Hepatocyte (in vitro differentiated cells): ENCODE results near the gene OSBPL5. TPM values are rescaled to one million over a fixed set of nuclear protein-coding genes. Genes with fewer than 3 reads are reported as not detected.

Source experiments
- DNase-seq: peaks from one replicate; pipeline ENCODE4 v3.0.0-alpha.2; 2016; ENCODE audit warnings: low spot score
- H2AFZ ChIP-seq: fragments of 200-600 bp; sonication (generic); 2 replicates; pipeline ENCODE4 v1.6.0; 2016; ENCODE audit warnings: antibody characterized with exemption, mild to moderate bottlenecking
- H3K27ac ChIP-seq: fragments of 200-600 bp; sonication (generic); 2 replicates; pipeline ENCODE4 v1.5.1; 2016; ENCODE audit warnings: mild to moderate bottlenecking
- H3K27me3 ChIP-seq: fragments of 200-600 bp; sonication (generic); 2 replicates; pipeline ENCODE4 v1.6.1; 2016
- H3K36me3 ChIP-seq: fragments of 200-600 bp; sonication (generic); replicated peaks from 2 replicates; pipeline ENCODE4 v1.5.1; 2016; ENCODE audit warnings: low read depth; ENCODE audit not compliant: insufficient read depth
- H3K4me1 ChIP-seq: fragments of 200-600 bp; sonication (generic); 2 replicates; pipeline ENCODE4 v1.5.1; 2016; ENCODE audit warnings: mild to moderate bottlenecking, moderate library complexity; ENCODE audit not compliant: insufficient read depth
- H3K4me2 ChIP-seq: fragments of 200-600 bp; sonication (generic); 2 replicates; pipeline ENCODE4 v1.6.0; 2016
- H3K4me3 ChIP-seq: fragments of 200-600 bp; sonication (generic); 2 replicates; pipeline ENCODE4 v1.5.1; 2016; ENCODE audit warnings: mild to moderate bottlenecking
- H3K79me2 ChIP-seq: fragments of 200-600 bp; sonication (generic); 2 replicates; pipeline ENCODE4 v1.6.0; 2017; ENCODE audit warnings: mild to moderate bottlenecking
- H3K9me2 ChIP-seq: fragments of 200-600 bp; sonication (generic); replicated peaks from 2 replicates; pipeline ENCODE4 v1.6.0; 2017; ENCODE audit warnings: mild to moderate bottlenecking; ENCODE audit not compliant: insufficient read depth
- H3K9me3 ChIP-seq: fragments of 200-600 bp; sonication (generic); 2 replicates; pipeline ENCODE4 v1.5.1; 2016; ENCODE audit warnings: low read depth, mild to moderate bottlenecking
- H4K20me1 ChIP-seq: fragments of 200-600 bp; sonication (generic); 2 replicates; pipeline ENCODE4 v1.6.0; 2016; ENCODE audit warnings: mild to moderate bottlenecking; ENCODE audit not compliant: insufficient read depth, poor library complexity, severe bottlenecking
- EZH2 ChIP-seq: fragments of 200-600 bp; sonication (generic); IDR thresholded peaks from 2 replicates; pipeline ENCODE4 v1.6.1; 2016; ENCODE audit warnings: antibody characterized with exemption, mild to moderate bottlenecking, borderline replicate concordance
- EZH2phosphoT487 ChIP-seq: fragments of 200-600 bp; sonication (generic); IDR thresholded peaks from one replicate; pipeline ENCODE4 v1.6.1; 2018; ENCODE audit warnings: antibody characterized with exemption, mild to moderate bottlenecking, low read depth, moderate library complexity; ENCODE audit not compliant: unreplicated experiment, severe bottlenecking
- WGBS: methylation state at CpG from one replicate; pipeline ENCODE4 v1.1.6; 2016; ENCODE audit warnings: low lambda C conversion rate; ENCODE audit errors: missing lambda C conversion rate; 5-methylcytosine and 5-hydroxymethylcytosine counted together
- polyA plus RNA-seq: library from polyadenylated mRNA; unstranded; fragments of >200 nt; fragmentation: Nextera tagmentation; extraction: Ambion mirVana; gene quantifications from 2 replicates; pipeline ENCODE4 v1.2.1, GENCODE V29; 2016
- total RNA-seq: library from RNA; depleted of rRNA; stranded (reverse); fragments of >200 nt; gene quantifications from 2 replicates; pipeline ENCODE4 v1.2.3, GENCODE V29; 2014
- TF ChIP-seq, protein P1 (sequence below): fragments of 200-600 bp; sonication (generic); IDR thresholded peaks from 2 replicates; pipeline ENCODE4 v1.5.1; 2016; ENCODE audit warnings: antibody characterized with exemption, mild to moderate bottlenecking; ENCODE audit not compliant: poor library complexity

OSBPL5 gene
- total and polyA plus RNA-seq, 2 experiments from 2014 or later, result 9.0 to 12.5 TPM

DNA sequence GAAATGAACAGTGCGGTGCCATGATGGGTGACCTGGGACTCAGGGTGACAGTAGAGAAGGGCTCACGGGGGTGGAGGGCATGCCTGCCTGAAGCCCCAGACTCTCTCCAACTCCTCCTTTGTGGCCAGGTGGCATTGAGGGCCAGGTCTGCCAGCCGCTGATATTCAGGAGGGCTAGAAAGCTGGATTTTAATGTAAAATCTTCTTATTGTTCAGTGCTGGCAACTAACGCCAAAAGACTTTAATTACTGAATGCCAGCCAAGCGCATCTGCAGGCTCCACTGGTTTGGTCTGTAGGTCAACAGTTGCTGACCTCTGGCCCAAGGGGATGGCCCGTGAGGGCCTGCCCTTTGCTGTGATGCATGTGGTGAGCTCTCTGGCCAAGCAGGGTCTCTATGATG is 43.2 kb upstream of the OSBPL5 start:
- no peak overlapping the region for H2AFZ ChIP-seq
- H3K27me3 ChIP-seq, result peaks cover 30% of the 10 kb centered on the region
- H3K9me3 ChIP-seq, result no peaks in the 10 kb centered on the region
- no peaks in the 10 kb centered on the region for H4K20me1 ChIP-seq
- WGBS, result 91% methylated on average over 6 of the region's 6 CpGs
- H3K27ac ChIP-seq, result no peak overlapping the region
- no peaks in the 10 kb centered on the region for H3K9me2 ChIP-seq
- TF ChIP-seq EZH2phosphoT487 (no peak), EZH2 (no peak)
- TF ChIP-seq, protein P1, sequence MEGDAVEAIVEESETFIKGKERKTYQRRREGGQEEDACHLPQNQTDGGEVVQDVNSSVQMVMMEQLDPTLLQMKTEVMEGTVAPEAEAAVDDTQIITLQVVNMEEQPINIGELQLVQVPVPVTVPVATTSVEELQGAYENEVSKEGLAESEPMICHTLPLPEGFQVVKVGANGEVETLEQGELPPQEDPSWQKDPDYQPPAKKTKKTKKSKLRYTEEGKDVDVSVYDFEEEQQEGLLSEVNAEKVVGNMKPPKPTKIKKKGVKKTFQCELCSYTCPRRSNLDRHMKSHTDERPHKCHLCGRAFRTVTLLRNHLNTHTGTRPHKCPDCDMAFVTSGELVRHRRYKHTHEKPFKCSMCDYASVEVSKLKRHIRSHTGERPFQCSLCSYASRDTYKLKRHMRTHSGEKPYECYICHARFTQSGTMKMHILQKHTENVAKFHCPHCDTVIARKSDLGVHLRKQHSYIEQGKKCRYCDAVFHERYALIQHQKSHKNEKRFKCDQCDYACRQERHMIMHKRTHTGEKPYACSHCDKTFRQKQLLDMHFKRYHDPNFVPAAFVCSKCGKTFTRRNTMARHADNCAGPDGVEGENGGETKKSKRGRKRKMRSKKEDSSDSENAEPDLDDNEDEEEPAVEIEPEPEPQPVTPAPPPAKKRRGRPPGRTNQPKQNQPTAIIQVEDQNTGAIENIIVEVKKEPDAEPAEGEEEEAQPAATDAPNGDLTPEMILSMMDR, result no peak
- H3K4me1 ChIP-seq, result no peaks in the 10 kb centered on the region
- DNase-seq, result no peak
- H3K4me2 ChIP-seq, result no peak overlapping the region
- H3K4me3 ChIP-seq, result no peak overlapping the region
- H3K36me3 ChIP-seq, result no peaks in the 10 kb centered on the region
- no peaks in the 10 kb centered on the region for H3K79me2 ChIP-seq

DNA sequence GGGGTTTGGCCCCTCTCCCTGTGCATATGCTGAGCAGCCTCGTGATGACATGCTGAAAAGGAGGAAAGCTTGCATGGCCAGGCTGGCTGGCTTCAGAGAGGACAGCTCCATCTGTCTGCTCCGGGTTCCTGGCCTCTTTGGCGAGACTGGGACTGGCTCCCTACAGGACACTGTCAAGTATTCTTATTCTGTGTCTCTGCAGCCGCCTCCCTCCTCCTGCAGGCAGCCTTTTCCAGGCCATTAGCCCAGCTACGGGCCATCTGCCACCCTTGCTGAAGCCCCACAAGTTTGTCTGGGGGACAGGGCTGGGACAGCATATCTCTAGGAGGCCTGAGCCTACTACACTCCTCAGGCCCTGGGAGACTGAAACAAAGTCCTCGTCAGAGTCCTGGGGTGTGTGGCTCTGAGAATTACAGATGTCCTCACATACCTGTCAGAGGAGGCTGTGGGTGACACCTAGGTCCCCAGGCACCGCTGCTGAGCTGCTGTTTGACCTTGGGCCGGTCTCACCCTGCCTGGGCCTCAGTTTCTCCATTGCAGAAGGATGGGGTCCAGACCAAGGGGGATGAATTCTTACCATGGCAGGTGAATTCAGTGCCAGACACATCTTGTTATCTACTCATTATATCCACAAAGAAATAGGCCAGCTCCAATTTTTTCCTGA is 42.5 kb upstream of the OSBPL5 start:
- peaks cover 36% of the 10 kb centered on the region for H3K27me3 ChIP-seq
- H4K20me1 ChIP-seq, result no peaks in the 10 kb centered on the region
- H3K9me3 ChIP-seq, result no peaks in the 10 kb centered on the region
- DNase-seq, result no peak
- no peaks in the 10 kb centered on the region for H3K4me1 ChIP-seq
- no peak overlapping the region for H3K4me2 ChIP-seq
- 82% methylated on average over 8 of the region's 8 CpGs for WGBS
- no peak overlapping the region for H2AFZ ChIP-seq
- no peak overlapping the region for H3K27ac ChIP-seq
- no peaks in the 10 kb centered on the region for H3K9me2 ChIP-seq
- TF ChIP-seq EZH2 (no peak), EZH2phosphoT487 (no peak)
- TF ChIP-seq, protein P1, result no peak
- no peaks in the 10 kb centered on the region for H3K36me3 ChIP-seq
- no peaks in the 10 kb centered on the region for H3K79me2 ChIP-seq
- no peak overlapping the region for H3K4me3 ChIP-seq

DNA sequence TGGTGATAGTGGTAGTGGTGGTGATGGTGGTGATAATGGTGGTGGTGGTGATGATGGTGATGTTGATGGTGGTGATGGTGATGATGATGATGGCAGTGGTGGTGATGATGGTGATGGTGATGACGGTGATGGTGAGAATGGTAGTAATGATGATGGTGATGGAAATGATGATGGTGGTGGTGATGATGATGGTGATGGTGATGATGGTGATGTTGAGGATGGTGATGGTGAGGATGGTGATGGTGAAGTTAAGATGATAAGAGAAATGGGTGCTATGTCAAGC is 41.8 kb upstream of the OSBPL5 start:
- Histone ChIP-seq H2AFZ (no peak overlapping the region), H3K4me1 (no peaks in the 10 kb centered on the region), H3K4me2 (no peak overlapping the region), H3K9me3 (no peaks in the 10 kb centered on the region), H3K79me2 (no peaks in the 10 kb centered on the region), H3K27me3 (peaks cover 44% of the 10 kb centered on the region), H3K4me3 (no peak overlapping the region), H3K27ac (no peak overlapping the region), H3K9me2 (no peaks in the 10 kb centered on the region), H4K20me1 (no peaks in the 10 kb centered on the region), H3K36me3 (no peaks in the 10 kb centered on the region)
- TF ChIP-seq EZH2, result no peak
- TF ChIP-seq, protein P1, result no peak
- no peak for TF ChIP-seq EZH2phosphoT487
- WGBS, result 91% methylated on average over 1 of the region's 1 CpG
- DNase-seq, result no peak
